Esophagus muscularis mucosa (tissue), 4 donors: ENCODE measurements around the gene TPK1.

Source experiments
- EP300 ChIP-seq: sonication (generic); formaldehyde crosslinking; IDR thresholded peaks from one replicate; pipeline ENCODE4 v1.6.1; 2017; ENCODE audit warnings: antibody characterized with exemption
- POLR2A ChIP-seq: fragments of 450-650 bp; IDR thresholded peaks from one replicate; pipeline ENCODE4 v1.6.1; 2017; ENCODE audit warnings: antibody characterized with exemption, moderate library complexity, mild to moderate bottlenecking, low read depth
- TF ChIP-seq, protein P1 (sequence below), 3 experiments: fragments of 200-600 bp in 2 of 3; fragments of 450-650 bp in 1 of 3; sonication (generic) in 2 of 3; IDR thresholded peaks; one replicate each; pipeline ENCODE4 v1.5.1; 2017 to 2019; ENCODE audit warnings: antibody characterized with exemption in 3 of 3, mild to moderate bottlenecking in 2 of 3, moderate library complexity in 1 of 3

GRCh38 chr7:144821067-144821466 is 14.8 kb downstream of the TPK1 start:
- TF ChIP-seq EP300: no peak
- TF ChIP-seq, protein P1, sequence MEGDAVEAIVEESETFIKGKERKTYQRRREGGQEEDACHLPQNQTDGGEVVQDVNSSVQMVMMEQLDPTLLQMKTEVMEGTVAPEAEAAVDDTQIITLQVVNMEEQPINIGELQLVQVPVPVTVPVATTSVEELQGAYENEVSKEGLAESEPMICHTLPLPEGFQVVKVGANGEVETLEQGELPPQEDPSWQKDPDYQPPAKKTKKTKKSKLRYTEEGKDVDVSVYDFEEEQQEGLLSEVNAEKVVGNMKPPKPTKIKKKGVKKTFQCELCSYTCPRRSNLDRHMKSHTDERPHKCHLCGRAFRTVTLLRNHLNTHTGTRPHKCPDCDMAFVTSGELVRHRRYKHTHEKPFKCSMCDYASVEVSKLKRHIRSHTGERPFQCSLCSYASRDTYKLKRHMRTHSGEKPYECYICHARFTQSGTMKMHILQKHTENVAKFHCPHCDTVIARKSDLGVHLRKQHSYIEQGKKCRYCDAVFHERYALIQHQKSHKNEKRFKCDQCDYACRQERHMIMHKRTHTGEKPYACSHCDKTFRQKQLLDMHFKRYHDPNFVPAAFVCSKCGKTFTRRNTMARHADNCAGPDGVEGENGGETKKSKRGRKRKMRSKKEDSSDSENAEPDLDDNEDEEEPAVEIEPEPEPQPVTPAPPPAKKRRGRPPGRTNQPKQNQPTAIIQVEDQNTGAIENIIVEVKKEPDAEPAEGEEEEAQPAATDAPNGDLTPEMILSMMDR (IDR thresholded peaks at IDR 0.05): no peak
- no peak for TF ChIP-seq POLR2A
